ENCODE data around the gene ADARB2.
"Not testable (repeated sequence)": the region's sequence is repeated elsewhere in the genome, so short reads cannot be mapped to it uniquely, and the experiment has no call there.

The ADARB2 gene

GRCh38 chr10:1366322-1366691 lies 371.0 kb downstream of the ADARB2 start:
- DNase-seq (ENCODE audit: low read depth): no peak

GRCh38 chr10:1365540-1366321 lies 371.6 kb downstream of the ADARB2 start:
- no peak for DNase-seq (ENCODE audit: low read depth)

GRCh38 chr10:1364151-1364910 lies 373.0 kb downstream of the ADARB2 start:
- no peak for DNase-seq (ENCODE audit: low read depth)

DNA sequence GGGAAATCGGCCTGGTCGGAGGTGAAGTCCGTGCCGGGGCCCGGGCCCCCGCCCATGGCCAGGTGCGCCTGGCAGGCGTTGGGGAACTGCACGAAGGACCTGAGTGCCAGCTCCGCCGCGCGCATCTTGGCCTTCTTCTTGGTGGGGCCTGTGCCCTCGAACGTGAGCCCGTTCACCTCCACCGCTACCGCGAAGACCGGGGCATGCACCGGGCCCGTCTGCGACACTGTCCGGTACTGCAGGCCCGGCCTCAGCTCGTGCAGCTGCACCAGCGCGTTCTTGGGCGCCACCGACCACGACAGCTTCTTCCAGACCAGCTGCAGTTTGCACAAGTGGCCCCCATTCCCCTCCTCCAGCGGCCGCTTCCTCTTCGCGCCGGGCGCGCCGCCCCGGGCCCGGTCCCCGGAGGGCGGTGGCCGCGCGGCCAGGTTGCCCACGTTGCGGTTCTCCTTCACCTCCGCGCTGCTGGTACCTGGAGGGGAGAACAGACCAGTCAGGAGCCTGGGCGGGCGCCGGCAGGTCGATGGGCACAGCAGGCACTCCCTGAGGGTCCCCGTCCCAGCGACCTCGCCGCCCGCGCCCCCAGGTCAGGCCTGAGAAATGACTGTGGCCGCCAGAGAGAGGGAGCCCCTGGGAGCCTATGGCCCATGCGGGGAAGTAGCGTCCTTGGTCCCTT lies 373.7 kb downstream of the ADARB2 start:
- DNase-seq (ENCODE audit: low read depth): no peak

DNA sequence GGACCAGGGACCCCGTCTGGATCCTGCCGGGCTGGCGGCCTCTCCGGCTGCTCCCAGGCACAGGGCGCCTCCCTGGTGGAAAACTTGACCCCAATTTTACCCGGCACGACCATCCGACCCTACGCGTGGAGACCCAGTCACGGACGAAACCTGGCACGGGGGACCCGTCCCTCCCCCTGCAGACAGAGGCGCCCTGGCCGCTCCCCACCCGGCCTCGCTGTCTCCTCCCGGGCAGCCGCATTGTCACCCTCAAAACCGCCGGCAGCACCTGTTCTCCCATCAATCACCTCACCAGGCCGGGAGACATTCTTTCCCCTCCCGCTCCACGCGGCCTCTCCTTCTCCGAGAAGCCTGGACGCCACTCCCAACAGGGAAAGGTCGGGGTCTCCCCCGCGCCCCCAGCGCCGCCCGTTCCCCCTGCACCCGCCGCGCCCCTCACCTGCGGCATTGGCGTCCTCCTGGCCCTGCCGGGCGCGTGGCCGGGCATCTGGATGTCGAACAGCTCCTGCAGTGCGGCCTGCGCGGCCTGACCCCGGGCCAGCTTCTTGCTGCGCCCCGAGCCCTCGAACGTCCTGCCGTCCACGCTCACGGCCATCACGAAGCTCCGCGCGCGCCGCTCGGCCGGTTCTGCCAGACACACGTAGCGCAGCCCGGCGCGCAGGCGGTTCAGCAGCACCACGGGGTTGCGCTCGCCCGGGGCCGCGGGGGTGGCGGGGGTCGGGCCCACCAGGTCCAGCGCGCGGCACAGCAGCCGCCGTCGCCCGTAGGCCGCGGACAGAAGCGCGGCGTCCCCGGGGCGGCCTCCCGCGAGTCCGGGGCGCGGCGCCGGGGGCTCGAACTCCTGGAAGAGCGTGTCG lies 374.5 kb downstream of the ADARB2 start:
- no peak for DNase-seq (ENCODE audit: low read depth)

GRCh38 chr10:1361411-1362105 lies 375.8 kb downstream of the ADARB2 start:
- DNase-seq (ENCODE audit: low read depth): no peak

DNA sequence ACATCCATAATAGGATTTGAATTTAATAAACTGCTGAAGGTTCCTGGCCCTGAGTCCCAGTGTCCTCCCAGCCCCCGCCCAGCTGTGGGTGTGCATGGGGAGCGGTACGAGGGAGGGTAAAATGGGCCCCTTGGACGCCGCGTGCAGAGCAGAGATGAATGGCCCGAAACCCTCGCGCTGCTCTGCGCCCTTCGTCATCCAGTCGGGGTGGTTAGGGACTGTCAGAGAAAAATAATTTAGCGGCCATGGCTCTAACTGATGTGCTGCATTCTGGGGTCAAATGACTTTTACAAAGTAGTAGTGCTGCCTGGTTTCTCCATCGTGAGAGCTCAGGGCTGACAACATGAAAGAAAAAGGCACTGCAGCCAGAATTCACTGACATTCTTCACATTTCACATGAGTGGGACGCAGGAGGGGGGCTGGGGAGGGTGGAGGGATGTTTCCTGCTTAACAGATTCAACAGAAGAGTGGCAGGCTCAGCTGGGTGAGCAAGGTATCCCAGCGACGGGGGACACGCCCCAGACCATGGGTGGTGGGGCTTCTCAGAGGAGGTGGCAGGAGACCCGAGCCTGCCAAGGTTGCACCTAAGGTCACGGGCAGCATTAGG lies 376.7 kb downstream of the ADARB2 start:
- DNase-seq (ENCODE audit: low read depth): no peak

DNA sequence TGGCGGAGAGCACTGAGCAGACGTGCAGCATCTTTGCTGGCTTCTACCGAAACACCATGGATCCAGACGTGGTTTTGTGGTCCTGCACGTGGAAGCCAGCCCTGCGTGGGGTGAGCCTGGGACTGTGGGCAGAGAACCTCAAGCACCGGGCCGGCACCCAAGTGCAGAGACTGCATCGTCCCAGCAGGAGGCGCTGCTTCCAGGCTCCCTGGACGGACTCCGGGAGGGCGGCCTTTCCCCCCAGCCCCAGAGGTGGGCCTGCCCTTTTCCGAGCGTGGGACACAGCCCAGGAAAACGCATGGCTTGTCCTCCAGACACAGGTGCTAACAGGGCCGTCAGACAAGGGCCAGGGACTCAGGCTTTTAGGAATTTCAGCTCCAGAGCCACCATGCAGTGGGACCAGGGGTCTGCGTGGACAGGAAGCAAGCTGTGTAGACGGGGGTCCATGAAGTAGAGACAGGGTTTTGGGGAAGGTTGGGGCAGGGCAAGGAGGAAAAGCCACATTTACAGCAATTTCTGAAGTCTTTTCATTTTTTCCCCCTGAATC lies 377.2 kb downstream of the ADARB2 start:
- no peak for DNase-seq (ENCODE audit: low read depth)

GRCh38 chr10:1359626-1359955 lies 377.7 kb downstream of the ADARB2 start:
- DNase-seq (ENCODE audit: low read depth): no peak

GRCh38 chr10:1358860-1359625 lies 378.3 kb downstream of the ADARB2 start:
- DNase-seq (ENCODE audit: low read depth): no peak

DNA sequence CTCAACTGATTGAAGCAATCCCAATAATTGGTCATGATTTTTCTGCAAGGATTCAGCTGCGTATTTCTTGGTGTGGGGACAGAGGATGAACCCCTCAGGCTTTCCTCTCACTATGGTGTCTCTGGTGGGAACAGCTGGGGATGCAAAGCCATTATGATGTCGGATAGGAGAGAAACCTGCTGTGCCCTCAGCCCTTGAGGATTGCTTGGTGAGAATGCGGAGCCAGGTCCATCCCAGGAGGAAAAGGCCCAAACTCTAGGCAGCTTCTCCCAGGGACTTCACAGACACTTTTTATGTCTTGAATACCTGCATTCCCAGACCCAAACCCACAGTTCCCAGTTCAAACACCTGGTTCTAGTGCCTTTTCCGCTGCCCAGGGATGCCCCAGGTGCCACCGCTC lies 379.2 kb downstream of the ADARB2 start:
- no peak for DNase-seq (ENCODE audit: low read depth)

DNA sequence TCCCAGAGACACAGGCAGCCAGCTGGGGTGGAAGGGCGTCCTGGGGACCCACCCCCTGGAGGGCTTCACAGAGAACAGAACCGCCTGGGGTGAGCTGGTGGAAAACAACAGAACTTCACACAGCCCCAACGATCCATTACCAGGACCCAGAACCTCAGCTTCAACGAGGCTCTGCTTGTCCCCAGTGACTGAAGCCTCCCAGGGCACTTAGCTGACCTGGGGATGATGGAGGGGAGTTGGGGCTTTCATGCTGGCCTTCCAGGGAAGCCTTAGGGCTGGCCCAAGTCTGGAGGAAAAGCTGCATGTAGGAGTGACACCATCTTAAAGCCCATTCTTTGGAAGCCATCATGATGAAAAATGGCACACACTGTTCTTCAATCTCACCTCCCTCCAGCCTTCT lies 381.0 kb downstream of the ADARB2 start:
- no peak for DNase-seq (ENCODE audit: low read depth)

DNA sequence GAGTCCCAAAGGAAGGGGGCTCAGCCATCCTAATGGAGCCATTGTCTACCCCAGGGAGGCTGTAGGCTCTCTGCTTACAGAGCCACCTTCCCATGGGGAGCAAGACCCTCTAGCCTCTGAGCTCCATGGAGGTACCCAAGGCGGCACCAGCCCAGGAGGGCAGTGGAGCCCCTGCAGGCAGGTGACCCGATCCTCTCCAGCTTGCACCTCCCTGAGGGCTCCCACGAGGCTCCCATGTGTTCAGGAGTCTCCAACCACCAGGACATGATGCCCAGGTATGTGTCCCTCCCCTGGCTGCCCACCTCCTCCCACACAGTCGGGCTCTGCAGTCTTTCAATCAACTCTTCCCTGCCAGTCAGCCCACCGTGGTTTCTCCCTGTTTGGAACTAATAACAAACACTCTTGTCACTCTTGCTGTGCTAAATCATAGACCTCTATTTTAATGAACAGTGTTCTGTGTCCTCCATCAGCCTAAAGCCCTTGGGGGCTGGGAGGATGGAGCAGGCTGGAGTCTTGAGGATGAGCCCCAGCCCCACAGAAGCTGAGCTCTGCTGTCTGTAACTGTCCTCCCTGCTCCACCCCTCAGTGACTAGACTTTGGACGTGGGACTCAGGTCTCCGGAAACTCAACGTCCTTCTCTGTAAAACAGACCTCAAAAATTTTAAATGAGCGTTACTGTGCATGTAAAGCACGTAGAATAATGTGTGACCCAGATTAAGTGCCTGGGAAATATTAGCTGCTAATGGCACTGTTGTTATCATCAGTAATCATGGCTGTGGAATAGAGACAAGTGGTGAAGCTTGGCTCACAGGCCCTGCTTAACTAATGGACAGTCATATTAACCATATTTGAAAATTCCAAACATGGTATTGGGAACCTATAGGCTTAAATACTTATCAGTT lies 382.3 kb downstream of the ADARB2 start:
- no peak for DNase-seq (ENCODE audit: low read depth)

DNA sequence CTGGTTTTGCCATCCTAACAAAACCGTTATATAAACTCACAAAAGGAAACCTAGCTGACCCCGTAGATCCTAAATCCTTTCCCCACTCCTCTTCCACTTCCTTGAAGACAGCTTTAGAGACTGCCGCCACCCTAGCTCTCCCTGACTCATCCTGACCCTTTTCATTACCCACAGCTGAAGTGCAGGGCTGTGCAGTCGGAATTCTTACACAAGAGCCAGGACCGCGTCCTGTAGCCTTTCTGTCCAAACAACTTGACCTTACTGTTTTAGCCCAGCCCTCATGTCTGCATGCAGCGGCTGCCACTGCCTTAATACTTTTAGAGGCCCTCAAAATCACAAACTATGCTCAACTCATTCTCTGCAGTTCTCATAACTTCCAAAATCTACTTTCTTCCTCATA lies 385.0 kb downstream of the ADARB2 start:
- DNase-seq (ENCODE audit: low read depth): not testable (repeated sequence)

GRCh38 chr10:1348773-1349050 lies 388.6 kb downstream of the ADARB2 start:
- DNase-seq (ENCODE audit: low read depth): no peak

- DNase-seq (ENCODE audit: low read depth): no peak
Measured at GRCh38 chr10:1347962-1348772, 389.2 kb downstream of the ADARB2 start.

DNA sequence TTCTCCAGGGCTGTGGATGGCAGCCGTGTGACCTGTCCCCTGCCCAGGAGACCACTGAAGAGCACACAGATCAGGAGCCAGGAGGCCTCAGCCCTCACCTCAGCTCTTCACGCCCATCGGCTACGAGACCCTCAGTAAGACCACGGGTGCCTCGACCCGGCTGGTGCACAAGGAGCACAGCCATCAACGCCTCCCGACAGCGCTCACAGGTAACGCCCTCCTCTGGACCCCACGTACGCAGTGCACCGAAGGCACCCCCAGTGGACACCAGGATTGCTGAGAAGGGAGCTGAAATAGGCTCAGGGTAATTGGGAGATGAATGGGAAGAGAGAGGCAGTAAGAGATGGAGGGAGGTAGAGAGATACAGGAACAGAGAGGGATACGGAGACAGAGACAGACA lies 389.8 kb downstream of the ADARB2 start:
- DNase-seq (ENCODE audit: low read depth): no peak

- DNase-seq (ENCODE audit: low read depth): no peak
Measured at GRCh38 chr10:1346201-1346600, 391.1 kb downstream of the ADARB2 start.
